Neural crest cell (in vitro differentiated cells): ENCODE results near the gene SPEG. TPM values are rescaled to one million over a fixed set of nuclear protein-coding genes. Genes with fewer than 3 reads are reported as not detected.

Source experiments
- DNase-seq: peaks from one replicate; pipeline ENCODE4 v3.0.0; 2021; ENCODE audit warnings: low read depth, mixed read lengths, low spot score
- H3K27ac Mint-ChIP-seq: one replicate; pipeline ENCODE4 v1.8.0; 2021; ENCODE audit warnings: mild to moderate bottlenecking, mixed read lengths; ENCODE audit not compliant: unreplicated experiment
- H3K27me3 Mint-ChIP-seq: 2 replicates; pipeline ENCODE4 v1.8.0; 2021; ENCODE audit warnings: low read depth, mild to moderate bottlenecking, mixed read lengths
- H3K36me3 Mint-ChIP-seq: 2 replicates; pipeline ENCODE4 v1.8.0; 2021; ENCODE audit warnings: low read depth, mild to moderate bottlenecking, mixed read lengths
- H3K4me1 Mint-ChIP-seq: 2 replicates; pipeline ENCODE4 v1.8.0; 2021; ENCODE audit warnings: mixed read lengths
- H3K4me3 Mint-ChIP-seq: one replicate; pipeline ENCODE4 v1.8.0; 2021; ENCODE audit warnings: mild to moderate bottlenecking, mixed read lengths
- H3K9me3 Mint-ChIP-seq: 2 replicates; pipeline ENCODE4 v1.8.0; 2021; ENCODE audit warnings: mixed read lengths
- total RNA-seq: library from RNA; stranded (reverse); gene quantifications from 2 replicates; pipeline ENCODE4 v1.2.1, GENCODE V29; 2021
- TF ChIP-seq, protein P1 (sequence below): fragments of 200-600 bp; sonication (generic); conservative IDR thresholded peaks from 2 replicates; pipeline ENCODE4 v1.5.0; 2021; ENCODE audit warnings: antibody characterized with exemption, mild to moderate bottlenecking

The SPEG gene
- total RNA-seq, 1 donor from 2014 or later: 13.4 TPM

DNA sequence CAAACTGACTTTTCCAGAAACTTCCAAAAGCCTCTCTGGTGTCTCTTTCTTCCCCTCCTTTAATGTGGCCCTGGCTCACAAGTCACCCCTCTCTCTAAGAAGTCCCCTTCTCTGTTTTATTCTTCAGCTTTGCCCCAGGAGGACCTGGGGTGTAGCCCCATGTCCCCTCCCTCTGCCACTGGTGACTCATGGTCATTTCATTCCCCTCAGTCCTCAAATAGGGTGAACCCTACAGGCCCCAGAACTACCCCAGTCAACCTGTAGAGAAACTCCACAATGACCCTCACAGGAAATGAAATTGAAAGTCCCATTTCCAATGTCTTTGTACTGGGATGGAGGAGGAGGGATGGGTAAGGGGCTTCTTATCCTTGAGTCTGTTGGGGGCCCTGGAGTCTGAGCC is 6.2 kb upstream of the SPEG start:
- no peak overlapping the region for H3K27ac Mint-ChIP-seq
- H3K4me3 Mint-ChIP-seq: no peak overlapping the region
- no peaks in the 10 kb centered on the region for H3K9me3 Mint-ChIP-seq
- H3K27me3 Mint-ChIP-seq: peaks cover 15% of the 10 kb centered on the region
- no peaks in the 10 kb centered on the region for H3K36me3 Mint-ChIP-seq
- DNase-seq: no peak
- TF ChIP-seq, protein P1, sequence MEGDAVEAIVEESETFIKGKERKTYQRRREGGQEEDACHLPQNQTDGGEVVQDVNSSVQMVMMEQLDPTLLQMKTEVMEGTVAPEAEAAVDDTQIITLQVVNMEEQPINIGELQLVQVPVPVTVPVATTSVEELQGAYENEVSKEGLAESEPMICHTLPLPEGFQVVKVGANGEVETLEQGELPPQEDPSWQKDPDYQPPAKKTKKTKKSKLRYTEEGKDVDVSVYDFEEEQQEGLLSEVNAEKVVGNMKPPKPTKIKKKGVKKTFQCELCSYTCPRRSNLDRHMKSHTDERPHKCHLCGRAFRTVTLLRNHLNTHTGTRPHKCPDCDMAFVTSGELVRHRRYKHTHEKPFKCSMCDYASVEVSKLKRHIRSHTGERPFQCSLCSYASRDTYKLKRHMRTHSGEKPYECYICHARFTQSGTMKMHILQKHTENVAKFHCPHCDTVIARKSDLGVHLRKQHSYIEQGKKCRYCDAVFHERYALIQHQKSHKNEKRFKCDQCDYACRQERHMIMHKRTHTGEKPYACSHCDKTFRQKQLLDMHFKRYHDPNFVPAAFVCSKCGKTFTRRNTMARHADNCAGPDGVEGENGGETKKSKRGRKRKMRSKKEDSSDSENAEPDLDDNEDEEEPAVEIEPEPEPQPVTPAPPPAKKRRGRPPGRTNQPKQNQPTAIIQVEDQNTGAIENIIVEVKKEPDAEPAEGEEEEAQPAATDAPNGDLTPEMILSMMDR: no peak
- no peaks in the 10 kb centered on the region for H3K4me1 Mint-ChIP-seq

DNA sequence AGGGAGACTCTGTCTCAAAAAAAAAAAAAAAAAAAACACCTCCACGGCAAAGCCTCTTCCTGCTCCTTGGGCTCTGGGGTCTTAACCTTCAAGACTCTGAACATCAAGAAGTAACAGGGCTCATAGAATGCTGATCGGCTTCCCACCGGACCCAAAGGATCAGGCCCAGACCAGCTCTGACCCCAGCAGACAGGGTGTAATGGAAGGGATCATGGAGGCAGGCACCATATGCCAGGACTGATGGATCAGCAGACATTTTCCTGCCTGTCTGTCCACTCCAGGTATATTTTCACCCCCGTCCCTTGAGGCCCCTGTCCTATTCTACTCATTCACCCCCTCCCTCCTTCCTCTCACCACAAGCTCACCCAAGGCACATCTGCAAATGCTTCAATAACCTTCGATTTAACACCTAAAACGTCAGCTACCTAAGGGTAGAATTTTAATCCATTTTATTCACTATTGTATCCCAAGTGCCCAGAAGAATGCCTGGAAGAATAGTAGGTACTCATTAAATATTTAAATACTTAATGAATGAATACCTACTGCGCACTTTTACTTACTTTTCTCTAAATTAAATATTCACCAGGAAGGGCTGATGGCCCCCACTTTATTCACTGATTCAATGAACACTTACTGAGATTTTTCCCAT is 4.6 kb upstream of the SPEG start:
- DNase-seq: no peak
- Mint-ChIP-seq H3K36me3 (no peaks in the 10 kb centered on the region), H3K4me3 (no peak overlapping the region), H3K27ac (no peak overlapping the region), H3K9me3 (no peaks in the 10 kb centered on the region), H3K27me3 (peaks cover 25% of the 10 kb centered on the region), H3K4me1 (peaks cover 4% of the 10 kb centered on the region)
- TF ChIP-seq, protein P1: no peak

DNA sequence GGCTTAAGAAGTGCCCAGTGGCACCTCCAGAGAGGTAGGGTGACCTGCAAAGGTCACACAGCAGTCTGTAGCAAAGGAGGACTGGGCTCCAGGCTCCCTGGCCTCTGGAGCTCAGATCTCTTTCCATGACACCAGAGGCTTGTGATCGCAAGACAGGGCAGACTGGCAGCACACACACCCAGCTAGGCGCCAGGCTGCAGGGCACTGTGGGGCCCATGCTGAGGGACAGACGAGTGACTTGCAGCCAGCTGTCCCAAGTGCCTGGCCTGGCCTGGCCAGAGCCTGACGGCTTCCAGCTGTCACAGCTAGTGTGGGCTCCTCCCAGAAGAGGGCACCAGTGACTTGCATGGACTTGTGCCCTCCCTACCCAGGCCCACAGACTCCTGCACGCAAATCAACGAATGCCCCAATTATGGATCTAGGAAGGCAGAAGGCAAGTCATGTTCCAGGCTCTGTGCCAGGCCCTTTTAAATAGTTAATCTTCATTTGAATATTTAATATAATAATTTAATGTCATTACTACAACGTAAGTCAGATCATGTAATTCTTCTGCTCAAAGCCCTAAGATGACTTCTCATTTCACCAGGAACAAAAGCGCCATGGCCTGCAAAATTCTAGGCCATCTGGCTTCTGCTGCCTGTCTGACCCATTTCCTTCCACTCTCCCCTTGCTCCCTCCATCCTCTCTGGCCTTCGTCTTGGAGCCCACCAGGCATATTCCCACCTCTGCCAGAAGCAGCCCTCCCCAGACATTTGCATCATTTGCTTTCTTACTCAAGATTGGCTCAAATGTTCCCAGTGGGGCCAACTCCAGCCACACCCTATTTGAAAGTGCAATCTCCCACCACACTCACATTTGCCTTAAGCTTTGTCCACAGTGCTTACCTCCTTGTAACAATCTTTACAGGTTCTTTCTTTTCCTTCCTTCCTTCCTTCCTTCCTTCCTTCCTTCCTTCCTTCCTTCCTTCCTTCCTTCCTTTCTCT is 3.7 kb upstream of the SPEG start:
- H3K36me3 Mint-ChIP-seq: no peaks in the 10 kb centered on the region
- no peak for DNase-seq
- TF ChIP-seq, protein P1: no peak
- H3K9me3 Mint-ChIP-seq: no peaks in the 10 kb centered on the region
- peaks cover 4% of the 10 kb centered on the region for H3K4me1 Mint-ChIP-seq
- H3K27ac Mint-ChIP-seq: no peak overlapping the region
- H3K4me3 Mint-ChIP-seq: no peak overlapping the region
- H3K27me3 Mint-ChIP-seq: peaks cover 34% of the 10 kb centered on the region

DNA sequence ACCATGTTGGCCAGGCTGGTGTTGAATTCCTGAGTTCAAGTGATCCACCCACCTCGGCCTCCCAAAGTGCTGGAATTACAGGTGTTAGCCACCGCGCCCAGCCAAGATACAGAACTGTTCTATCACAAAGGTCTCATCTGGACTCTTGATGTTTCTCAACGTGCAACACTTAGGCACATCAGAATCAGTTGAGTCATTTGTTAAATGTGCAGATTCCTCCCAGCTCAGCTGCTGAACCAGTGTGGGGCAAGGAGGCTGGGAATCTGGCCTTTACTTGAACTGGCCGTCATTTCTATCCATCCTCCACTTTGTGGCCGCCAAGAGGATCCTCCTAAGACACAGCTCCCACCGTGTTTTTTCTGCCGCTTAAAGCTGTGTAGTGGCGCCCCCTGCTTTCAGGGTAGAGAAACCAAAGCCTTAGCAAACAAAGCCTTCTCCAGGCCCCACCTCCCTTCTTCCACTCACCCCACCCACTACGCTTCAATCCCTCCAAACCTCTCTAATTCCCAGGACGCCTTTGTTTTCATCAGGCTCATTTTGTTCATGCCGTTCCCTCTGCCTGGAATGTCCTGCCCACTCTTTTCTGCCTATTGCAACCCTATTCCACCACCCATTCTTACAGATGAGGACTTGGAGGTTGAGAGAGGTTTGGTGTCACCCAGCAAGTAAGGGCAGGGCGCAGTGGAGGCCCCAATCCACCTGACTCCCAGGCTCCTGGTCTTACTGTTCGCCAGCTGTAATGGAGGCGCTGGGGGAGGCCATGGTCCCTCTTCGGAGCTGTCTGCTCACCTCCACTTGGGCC is 776 bp upstream of the SPEG start:
- Mint-ChIP-seq H3K27ac (no peak overlapping the region), H3K4me3 (no peak overlapping the region), H3K4me1 (peaks cover 4% of the 10 kb centered on the region), H3K36me3 (no peaks in the 10 kb centered on the region), H3K9me3 (no peaks in the 10 kb centered on the region), H3K27me3 (peaks cover 38% of the 10 kb centered on the region)
- TF ChIP-seq, protein P1: peak; percentile 49
- DNase-seq: no peak

DNA sequence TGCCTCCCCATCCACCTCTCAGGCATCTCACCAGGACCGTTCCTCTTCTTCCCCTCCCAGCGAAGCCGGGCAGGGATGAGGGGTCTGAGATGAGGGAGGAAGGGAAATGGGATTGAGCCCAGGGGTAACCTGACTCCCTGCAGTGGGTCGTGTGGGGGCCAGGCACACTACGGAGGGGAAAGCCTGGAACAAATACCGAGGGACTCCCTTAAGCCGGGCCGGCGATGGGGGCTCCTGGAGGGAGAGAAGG is 250 bp upstream of the SPEG start:
- DNase-seq: no peak

More for the DNA sequence above, 250 bp upstream of the SPEG start:
- no peak overlapping the region for H3K4me3 Mint-ChIP-seq
- H3K27me3 Mint-ChIP-seq: peaks cover 38% of the 10 kb centered on the region
- H3K27ac Mint-ChIP-seq: no peak overlapping the region
- peaks cover 4% of the 10 kb centered on the region for H3K4me1 Mint-ChIP-seq
- no peaks in the 10 kb centered on the region for H3K9me3 Mint-ChIP-seq
- TF ChIP-seq, protein P1: no peak
- no peaks in the 10 kb centered on the region for H3K36me3 Mint-ChIP-seq
